Activated CD8-positive, alpha-beta memory T cell treated with anti-CD3 and anti-CD28 coated beads for 1 hour (primary cell): ENCODE data around the gene CREBBP.

ENCODE experiments used
- DNase-seq, 2 donors: peaks; one replicate each; pipeline ENCODE4 v3.0.0-alpha.2; 2020; ENCODE audit warnings: low read depth in 1 of 2; ENCODE audit errors: extremely low read depth in 1 of 2

CREBBP gene

DNA sequence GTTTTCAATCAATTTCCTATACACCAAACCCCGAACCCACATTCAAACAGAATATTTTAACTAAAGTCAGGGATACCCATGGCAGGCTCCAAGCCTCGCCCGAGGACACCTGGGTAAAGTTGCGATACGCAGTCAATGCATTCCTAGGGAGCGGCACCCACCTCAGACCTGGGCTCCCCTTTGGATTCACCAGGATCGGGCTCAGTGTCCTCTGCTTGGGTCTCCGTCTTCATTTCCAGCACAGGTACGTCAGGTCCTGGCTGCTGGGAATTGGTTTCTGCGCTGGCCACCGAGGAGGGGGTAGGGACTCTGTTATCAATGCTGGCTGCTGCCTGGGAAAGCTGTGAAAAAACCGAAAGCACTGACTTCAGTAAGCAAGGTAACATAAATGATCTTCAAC is 111.5 kb downstream of the CREBBP start:
- DNase-seq = no peak

DNA sequence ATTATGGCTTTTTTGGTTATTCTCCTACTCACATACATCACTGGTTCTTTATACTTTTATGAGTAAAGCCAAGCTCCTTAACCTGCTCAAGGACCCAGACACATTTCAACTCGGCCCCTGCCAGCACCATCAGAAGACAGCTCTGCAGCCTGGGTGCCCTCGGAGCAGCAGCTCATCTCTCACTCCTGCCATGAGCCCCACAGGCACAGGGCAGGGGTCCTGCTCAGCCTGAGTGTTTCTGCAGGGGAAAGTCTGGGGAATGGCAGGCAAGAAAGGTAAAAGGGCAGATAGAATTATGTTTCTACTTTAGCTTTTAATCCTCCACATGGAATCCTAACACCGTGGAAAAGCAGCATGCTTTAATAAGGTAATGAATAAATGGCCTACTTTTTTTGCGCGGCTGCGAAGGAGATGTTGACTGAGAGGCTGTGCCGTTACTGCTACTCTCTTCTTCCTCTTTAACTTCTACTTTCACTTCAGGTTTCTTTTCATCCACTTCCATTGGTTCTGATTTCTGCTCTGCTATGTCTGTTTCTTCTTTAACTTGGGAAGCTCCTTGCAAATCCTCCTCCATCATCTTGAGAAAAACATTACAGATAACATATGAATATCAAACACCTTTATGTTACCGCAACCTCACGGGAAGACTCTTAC is 113.1 kb downstream of the CREBBP start:
- no peak for DNase-seq

DNA sequence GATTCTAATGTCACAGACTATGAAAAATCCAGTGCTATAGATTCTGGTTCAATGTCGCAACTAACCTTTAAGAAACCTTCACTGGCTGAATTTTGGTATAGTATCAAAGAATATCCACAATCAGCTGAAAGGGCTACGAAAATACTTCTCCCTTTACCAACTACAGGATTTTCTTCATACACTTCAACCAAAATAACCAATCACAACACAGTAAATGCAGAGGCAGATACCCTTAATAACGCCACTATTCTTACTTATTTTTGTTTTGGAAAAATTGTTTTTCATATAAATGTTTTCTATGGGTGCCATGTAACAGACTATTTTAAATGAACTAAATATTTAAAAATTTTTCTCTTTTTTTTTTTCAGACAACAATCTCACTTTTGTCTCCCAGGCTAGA is 114.3 kb downstream of the CREBBP start:
- no peak for DNase-seq

DNA sequence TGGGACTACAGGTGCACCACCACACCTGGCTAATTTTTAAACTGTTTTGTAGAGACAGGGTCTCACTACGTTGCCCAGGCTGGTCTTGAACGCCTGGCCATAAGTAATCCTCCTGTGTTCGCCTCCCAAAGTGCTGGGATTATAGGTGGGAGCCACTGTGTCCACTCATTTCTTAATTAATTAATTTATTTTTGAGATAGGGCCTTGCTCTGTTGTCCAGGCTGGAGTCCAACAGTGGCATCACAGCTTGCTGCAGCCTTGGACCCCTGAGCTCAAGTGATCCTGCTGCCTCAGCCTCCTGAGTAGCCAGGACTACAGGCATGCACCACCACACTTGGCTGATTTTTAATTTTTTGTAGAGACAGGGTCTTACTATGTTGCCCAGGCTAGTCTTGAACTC is 116.1 kb downstream of the CREBBP start:
- DNase-seq = no peak

DNA sequence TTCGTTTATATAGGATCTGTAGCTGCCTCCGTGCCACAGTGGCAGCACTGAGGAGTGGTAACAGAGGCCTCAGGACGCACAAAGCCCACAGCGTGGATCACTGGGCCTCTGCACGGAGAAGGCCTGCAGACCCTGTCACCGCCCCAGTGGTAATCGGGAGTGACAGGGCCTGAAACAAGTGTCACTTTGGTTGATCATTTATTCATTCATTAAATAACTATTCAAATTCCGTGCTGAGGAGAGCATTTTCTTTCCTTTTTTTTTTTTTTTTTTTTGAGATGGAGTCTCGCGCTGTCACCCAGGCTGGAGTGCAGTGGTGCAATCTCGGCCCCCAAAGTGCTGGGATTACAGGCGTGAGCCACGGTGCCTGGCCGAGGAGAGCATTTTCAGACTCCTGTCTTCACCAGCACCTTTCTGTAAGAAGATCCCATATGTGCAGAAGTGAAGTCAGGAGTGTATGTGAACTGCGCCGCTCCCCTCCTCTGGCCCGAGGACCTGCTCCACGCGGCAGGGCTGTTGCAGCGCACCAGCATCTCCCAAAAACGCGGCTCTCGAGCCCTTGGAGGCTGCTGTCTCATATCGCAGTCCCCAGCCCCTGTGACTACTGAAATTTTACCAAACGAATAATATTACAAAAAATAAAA is 118.3 kb downstream of the CREBBP start:
- no peak for DNase-seq

DNA sequence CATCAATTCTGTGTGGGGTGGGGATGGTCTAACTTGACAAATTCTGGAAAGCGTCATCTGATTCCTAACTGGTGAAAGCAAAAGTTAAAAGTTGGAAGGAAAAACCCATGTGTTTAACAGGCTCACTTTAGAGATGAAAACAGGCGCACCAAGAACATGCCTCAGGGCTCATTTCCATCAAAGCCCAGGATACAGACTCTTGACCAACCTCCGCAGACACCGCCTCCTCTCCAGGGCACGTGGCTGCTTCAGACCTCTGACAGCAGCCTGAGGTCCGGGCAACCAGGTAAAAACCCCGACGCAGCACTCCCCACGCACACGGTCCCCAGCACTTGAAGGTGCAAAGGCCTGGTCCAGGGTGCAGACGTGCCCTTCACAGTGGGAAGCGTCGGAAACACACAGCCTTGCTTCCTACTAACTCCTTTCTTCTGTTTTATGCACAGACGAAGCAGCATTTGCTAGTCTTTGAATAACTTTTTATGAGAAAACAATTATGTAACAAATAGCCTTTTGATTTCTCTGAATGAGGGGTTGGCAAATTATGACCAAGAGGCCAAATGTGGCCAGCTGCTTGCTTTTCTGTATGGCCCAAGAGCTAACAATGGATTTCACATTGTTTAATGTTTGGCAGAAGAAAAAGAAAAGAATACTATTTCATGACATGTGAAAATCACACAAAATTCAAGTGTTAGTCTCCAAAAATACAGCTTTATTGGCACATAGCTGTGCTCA is 119.0 kb downstream of the CREBBP start:
- no peak for DNase-seq

DNA sequence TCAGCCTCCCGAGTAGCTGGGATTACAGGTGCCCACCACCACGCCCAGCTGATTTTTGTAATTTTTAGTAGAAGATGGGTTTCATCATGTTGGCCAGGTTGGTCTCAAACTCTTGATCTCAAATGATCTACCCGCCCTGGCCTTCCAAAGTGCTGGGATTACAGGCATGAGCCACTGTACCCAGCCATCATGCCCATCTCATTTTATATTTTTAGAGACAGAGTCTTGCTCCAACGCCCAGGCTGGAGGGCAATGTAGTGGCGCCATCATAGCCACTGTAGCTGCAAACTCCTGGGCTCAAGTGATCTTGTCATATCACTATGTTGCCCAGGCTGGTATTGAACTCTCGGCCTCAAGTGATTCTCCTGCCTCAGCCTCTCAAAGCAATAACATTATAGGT is 120.0 kb downstream of the CREBBP start:
- no peak for DNase-seq

DNA sequence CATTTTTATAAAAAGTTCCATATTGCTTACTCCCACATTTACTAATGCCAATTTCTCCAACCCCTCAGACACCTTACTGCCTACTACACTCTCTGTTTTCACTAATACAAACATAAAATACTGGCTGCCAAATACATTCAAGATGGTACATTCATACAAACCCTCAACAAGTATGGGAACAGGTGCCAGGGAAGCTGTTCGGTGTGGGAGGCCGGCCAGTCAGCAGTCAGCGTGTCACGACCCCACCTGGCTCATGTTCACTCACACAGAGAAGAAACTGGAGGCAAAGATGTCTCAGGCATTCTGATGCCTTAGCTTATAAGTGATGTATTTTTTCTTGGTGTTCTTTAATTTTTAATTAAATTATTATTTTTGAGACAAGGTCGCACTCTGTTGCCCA is 120.8 kb downstream of the CREBBP start:
- DNase-seq = no peak

DNA sequence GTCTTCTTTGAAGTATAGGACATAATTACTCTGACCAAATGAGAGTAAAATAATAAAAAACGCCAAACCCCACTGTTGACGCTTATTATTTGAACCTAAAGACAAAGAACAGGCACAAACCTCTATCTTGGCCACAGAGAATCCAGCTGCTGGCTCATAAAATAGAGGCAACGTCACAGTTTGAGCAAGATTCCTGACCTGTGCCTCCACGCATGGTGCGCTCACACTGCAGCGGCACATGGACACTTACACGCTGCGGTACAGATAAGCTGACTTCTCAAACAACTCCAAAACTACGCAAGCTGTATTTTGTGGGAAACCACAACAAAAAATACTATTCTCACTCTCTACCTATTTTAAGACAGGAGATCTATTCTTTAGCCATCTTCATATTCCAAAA is 124.4 kb downstream of the CREBBP start:
- DNase-seq = no peak

DNA sequence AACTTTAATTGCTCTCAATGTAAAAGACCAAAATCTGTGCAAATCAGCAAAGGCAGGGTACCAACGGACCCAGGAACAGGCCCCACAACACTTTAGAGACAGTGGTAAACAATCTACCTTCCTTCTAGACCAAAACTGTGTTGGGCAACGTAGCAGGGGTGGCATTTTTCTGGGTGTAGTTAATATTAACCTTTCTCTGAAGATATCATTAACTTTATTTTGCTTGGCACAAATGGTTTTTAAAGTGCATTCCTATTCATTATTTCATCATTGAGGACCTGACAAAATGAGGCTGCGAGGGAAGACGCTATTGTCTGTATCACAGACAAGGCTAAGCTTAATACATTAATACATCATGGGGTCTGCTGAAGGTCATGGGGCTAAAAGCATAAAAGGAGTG is 125.3 kb downstream of the CREBBP start:
- DNase-seq = no peak

DNA sequence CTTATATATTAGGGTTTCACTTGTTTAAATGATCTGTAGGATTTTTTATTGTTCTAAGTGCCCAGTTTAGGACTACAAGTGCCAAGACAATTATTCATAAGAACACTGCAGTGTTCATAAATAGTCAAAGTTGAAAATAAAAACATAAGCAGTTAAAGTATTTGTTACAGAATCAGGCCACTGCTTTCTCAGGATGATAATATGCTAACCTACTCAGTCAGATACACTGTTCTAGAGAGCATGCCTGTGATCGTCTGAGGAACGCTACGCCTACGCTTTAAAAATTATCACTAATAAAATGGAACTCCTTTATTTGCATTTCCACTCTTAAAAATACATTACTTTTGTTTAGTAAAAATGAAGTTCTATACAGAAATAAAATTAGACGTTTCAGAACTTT is 125.7 kb downstream of the CREBBP start:
- DNase-seq = no peak

DNA sequence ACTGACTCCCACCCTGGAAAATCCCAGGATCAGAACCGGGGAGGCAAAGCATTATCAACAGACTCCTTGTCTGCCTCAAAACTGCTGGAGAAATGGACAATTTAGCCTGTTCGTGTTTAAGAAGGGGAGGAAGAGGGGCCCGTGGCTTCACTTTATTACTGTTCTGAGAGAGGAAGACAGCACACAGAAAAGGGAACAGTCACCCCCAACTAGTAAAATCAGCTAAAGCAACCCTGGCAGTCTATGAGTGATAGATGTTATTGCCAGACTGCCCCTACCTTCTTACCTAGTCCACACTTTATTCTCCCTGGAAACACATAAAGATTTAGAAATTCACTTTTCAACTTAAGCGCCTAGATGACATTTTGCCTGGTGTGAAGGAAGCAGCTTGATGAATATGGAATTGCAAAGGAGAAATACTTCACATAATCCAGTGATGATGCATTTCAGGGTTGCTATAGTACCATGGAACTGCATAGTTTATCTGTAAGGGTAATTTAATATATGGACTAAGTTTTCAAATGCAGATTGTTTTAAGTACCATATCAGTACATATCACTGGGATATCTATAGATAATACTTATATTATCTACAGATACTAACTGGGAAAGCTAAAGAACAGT is 126.3 kb downstream of the CREBBP start:
- no peak for DNase-seq

DNA sequence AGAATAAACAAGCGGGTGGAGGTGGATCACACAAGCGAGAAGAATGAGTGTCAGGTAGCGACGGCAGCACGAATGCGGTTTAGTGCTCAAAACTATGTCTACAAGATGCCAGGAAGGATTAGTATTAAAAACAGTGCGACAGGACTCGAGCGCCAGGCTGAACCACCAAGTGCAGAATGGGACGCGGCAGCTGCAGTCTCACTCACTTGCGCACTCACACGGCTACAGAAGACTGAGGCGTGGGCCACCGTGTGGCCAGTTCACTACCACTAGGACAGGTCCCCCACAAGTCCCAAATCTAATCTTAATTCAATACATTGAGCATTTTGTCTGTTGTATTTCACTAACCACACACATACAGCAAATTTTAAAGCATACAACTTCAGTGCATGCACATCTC is 127.5 kb downstream of the CREBBP start:
- DNase-seq = no peak

DNA sequence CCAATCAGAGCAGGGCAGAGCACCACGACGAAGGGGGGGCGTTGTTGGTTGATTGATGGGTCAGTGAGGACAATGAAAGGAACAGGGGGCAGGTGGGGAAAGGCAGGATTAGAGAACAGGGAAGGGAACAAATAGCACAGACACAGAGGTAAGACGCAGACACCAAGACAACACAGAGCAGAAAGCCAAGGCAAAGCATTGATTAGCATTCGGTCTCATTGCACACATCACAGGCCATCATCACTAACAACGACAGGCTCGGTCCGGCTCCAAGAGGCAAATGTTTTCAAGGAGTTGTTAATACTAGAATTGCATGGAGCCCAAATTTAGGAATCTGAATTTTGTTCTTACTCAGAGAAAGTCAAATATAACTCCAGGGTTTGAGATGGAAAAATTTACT is 128.6 kb downstream of the CREBBP start:
- no peak for DNase-seq

DNA sequence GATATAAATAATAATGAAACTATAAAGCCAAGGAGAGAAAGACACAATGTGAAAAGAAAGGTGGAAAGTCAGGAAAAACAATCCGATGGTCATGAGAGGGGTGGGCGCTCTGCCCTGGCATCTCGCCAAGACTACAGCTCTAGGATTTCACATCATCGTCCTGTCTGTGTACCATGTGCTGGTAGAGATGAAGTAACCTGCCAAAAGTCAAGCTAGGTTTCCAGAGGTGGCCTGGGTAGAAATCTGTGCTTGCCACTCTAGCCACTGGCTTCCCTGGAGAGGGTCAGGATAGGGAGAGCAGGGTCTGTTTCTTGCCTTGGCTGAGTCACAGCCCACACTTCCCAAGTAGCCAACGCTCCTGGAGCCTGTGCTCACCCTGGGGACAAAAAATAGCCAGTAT is 132.2 kb downstream of the CREBBP start:
- DNase-seq = no peak

DNA sequence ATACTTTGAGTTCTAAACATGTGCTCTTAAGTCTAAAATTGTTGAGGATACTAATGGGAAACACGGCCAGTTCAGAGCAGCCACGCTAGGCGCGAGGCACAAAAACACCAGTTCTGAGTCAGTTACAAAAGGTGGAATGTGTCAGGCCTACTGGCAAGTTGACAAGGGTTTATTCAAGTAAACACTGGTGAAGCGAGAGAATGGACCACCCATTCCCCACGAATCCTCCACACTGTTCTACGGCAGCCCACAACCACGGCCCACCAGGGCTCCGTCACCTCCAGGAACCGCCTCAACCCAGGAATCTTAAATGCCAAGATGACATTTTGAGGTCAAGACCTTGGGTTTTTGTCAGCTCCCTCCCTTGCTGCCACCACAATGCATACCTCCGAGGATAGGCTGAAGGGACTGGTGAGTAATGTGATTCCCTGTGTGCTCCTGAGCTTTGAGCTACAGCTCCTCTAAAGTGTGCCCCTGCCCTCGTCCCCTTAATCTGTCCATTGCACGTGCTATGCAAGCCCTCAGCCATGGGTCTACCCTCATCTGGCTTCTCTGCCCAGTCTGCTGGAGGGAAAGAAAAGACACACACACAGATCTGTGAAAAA is 134.7 kb downstream of the CREBBP start:
- DNase-seq = no peak

DNA sequence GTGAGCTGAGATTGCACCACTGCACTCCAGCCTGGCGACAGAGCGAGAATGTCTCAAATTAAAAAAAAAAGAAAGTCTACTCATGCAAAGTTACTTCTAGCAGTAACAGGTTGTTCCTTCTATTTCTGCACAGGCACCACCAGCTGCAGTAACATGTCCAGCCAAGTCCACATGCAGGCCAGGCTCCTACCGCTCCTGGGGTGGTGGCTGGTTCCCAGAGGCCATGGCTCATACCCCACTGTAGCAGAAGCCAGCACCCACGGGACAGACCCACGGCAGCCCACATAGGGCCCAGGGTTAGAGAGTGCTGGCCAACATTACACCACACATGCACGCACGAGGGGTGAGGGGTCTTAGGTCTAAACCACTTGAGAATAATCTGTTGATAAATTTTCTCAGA is 136.5 kb downstream of the CREBBP start:
- DNase-seq = no peak

DNA sequence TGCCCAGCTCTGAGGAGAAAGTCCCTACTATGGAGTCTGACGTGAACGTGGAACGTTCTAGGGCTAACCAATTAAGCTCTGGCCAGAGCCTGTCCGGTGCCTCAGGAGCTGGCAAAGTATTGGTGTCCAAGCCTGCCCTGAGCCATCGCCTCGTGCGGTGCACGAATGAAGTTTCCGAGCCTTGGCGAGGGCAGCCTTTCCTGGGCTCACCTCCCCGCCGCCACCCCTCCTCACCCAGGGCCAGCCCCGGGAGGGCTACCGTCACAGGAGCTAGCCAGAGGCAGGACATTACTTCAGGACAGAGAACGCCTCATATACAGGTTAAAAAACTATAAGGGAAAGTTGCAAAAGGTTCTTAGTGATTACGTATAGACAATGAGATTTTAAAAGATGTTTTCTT is 139.6 kb downstream of the CREBBP start:
- no peak for DNase-seq

DNA sequence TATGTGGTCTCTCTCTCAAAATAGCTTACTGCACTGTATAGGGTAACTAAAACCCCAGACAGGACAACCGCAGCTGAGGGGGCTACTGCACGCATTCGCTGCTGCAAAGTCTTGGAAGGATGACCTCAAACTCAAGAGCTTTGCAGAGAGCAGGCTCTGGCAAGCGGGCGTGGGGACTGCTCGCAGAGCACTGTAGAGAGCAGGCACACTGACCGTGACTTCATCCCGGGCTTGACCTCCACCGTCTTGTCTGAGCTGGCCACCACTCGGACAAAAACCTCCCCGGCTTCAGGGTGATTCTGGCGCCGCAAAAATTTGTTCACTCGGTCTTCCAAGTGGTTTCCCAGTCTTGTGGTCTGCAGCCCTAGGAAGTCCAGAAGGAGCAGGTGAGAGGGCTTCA is 140.3 kb downstream of the CREBBP start:
- DNase-seq = no peak

DNA sequence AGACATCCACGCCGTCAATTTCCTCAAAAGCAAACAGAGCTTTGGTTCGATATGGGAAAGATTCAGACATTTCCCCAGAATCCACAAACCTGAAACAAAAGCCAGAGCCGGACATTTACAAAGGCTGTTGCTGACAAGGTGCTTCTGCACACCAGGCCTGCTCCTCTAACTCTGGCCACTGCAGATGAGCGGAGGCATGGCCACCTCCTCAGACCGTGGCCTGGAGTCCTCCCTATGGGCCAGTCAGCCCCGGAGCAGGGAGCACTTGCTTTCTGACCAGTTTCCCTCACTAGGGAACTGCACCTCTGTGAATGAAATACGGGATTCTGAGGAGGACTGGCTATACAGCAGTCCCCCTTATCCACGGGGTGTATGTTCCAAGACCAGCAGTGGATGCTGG is 140.9 kb downstream of the CREBBP start:
- no peak for DNase-seq

DNA sequence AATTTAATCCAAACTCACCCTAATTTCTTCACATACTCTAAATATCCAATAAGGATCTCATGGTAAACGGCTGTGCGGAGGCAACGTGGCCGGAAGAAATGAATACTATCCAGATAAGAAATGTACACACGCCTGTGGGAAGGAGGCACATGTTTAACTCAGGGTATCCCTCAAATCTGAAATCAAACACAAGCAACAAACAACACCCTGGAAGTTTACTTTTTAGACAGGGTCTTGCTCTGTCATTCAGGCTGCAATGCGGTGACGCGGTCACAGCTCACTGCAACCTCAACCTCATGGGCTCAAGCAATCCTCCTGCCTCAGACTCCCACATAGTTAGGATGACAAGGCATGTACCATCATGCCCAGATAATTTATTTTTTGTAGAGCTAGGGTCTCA is 142.0 kb downstream of the CREBBP start:
- no peak for DNase-seq

DNA sequence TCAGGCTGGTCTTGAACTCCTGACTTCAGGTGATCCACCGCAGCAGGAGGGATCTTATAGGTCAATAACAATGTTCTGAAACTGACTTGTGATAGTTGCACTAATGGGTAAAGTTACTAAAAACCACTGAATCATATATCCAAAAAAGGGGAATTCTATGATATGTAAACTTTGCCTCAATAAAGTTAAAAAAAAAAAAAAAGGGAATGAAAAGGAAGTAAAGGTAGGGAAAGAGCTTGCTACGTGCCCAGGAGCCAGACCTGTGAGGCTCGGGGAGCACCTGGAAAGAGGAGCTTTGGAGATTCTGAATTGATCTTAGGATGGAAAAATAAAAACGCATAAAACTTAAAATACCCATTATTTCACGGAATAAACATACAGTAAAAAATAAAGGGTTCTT is 142.4 kb downstream of the CREBBP start:
- DNase-seq = no peak
